ENCODE results near the gene RPS19BP1. TPM values are rescaled to one million over a fixed set of nuclear protein-coding genes. Genes with fewer than 3 reads are reported as not detected.

RPS19BP1 gene
- total RNA-seq, 2 donors from 2014 or later, result 65.5 to 70.3 TPM

DNA sequence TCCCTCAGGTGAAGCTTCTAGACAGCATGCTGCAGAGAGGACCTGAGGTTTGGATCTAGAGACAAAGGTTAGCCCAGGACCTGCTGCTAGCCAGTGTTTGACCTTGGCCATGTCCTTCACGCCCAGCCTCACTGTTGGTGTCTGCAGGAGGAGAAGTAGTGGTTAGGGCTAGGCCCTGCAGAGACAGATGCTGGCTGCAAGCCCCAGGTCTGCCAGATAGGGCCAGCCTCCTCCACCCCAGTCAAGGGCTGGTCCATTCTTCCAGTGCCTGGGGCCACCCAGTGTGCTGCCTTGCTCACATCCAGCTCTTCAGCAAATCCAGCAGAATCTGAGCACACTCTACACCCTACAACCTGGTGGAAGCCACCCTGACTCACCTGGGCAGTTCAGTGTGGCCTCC, 52.0 kb downstream of the RPS19BP1 start:
- no peaks in the 10 kb centered on the region for H3K36me3 ChIP-seq (ENCODE audit: control insufficient read depth, insufficient read depth, low read length)
- H3K4me1 ChIP-seq (ENCODE audit: control insufficient read depth, insufficient read depth, low read length), result no peaks in the 10 kb centered on the region
- DNase-seq, result no peak
- H3K9me3 ChIP-seq (ENCODE audit: control insufficient read depth, low read length), result no peaks in the 10 kb centered on the region
- no peak overlapping the region for H3K9ac ChIP-seq (ENCODE audit: extremely low read depth, low read length, poor library complexity, severe bottlenecking)
- Mint-ChIP-seq H3K36me3 (ENCODE audit: low read depth) (no peaks in the 10 kb centered on the region), H3K4me3 (no peak overlapping the region), H3K9me3 (no peaks in the 10 kb centered on the region), H3K4me1 (no peaks in the 10 kb centered on the region), H3K27me3 (ENCODE audit: insufficient read depth) (peaks cover 4% of the 10 kb centered on the region), H3K27ac (no peak overlapping the region)
- no peak overlapping the region for H3K27ac ChIP-seq (ENCODE audit: low read depth, low read length)
- H3K4me3 ChIP-seq (ENCODE audit: low read length), result no peak overlapping the region
- no peaks in the 10 kb centered on the region for H3K27me3 ChIP-seq (ENCODE audit: control insufficient read depth, insufficient read depth, low read length, poor library complexity, severe bottlenecking)
- TF ChIP-seq, protein P1, sequence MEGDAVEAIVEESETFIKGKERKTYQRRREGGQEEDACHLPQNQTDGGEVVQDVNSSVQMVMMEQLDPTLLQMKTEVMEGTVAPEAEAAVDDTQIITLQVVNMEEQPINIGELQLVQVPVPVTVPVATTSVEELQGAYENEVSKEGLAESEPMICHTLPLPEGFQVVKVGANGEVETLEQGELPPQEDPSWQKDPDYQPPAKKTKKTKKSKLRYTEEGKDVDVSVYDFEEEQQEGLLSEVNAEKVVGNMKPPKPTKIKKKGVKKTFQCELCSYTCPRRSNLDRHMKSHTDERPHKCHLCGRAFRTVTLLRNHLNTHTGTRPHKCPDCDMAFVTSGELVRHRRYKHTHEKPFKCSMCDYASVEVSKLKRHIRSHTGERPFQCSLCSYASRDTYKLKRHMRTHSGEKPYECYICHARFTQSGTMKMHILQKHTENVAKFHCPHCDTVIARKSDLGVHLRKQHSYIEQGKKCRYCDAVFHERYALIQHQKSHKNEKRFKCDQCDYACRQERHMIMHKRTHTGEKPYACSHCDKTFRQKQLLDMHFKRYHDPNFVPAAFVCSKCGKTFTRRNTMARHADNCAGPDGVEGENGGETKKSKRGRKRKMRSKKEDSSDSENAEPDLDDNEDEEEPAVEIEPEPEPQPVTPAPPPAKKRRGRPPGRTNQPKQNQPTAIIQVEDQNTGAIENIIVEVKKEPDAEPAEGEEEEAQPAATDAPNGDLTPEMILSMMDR (conservative IDR thresholded peaks at IDR 0.05), result no peak
- WGBS, 2 experiments (ENCODE audit: insufficient coverage in 1 of 2, insufficient read length in 1 of 2), result 82 to 100% methylated on average over 1 of the region's 1 CpG

DNA sequence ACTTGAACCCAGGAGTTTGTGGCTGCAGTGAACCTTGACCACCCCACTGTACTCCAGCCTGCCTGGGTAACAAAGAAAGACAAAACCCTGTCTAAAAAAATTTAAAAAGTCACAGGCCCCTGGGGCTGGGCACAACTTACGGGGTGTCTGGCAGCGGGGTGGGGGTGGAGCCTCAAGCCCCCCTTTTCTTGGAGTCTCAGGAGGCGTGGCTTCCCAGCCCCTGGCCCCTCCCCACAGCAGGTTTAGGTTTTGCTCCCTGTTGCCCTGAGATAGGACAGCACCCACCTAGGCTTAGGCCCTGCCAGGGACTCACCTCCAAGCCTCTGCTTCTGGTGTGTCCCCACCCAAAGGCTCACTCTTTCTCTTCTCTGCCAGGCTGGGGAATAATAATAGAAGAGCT, 53.3 kb downstream of the RPS19BP1 start:
- no peaks in the 10 kb centered on the region for H3K9me3 ChIP-seq (ENCODE audit: control insufficient read depth, low read length)
- no peaks in the 10 kb centered on the region for H3K36me3 ChIP-seq (ENCODE audit: control insufficient read depth, insufficient read depth, low read length)
- Mint-ChIP-seq H3K27me3 (ENCODE audit: insufficient read depth) (peaks cover 4% of the 10 kb centered on the region), H3K4me3 (no peak overlapping the region), H3K36me3 (ENCODE audit: low read depth) (no peaks in the 10 kb centered on the region), H3K27ac (no peak overlapping the region), H3K4me1 (peaks cover 4% of the 10 kb centered on the region), H3K9me3 (no peaks in the 10 kb centered on the region)
- H3K9ac ChIP-seq (ENCODE audit: extremely low read depth, low read length, poor library complexity, severe bottlenecking), result no peak overlapping the region
- no peak overlapping the region for H3K27ac ChIP-seq (ENCODE audit: low read depth, low read length)
- no peaks in the 10 kb centered on the region for H3K27me3 ChIP-seq (ENCODE audit: control insufficient read depth, insufficient read depth, low read length, poor library complexity, severe bottlenecking)
- 77 to 100% methylated on average over 2 to 3 of the region's 3 CpGs for WGBS, 2 experiments (ENCODE audit: insufficient coverage in 1 of 2, insufficient read length in 1 of 2)
- DNase-seq, result no peak
- H3K4me3 ChIP-seq (ENCODE audit: low read length), result no peak overlapping the region
- TF ChIP-seq, protein P1 (conservative IDR thresholded peaks at IDR 0.05), result no peak
- peaks cover 5% of the 10 kb centered on the region for H3K4me1 ChIP-seq (ENCODE audit: control insufficient read depth, insufficient read depth, low read length)

Other genes starting within 250 kb of the RPS19BP1 start
- 1,000 to 10,000 TPM; 2,218 to 2,701 TPM for gene RPL3, start 213.1 kb downstream of the RPS19BP1 start, total RNA-seq
- 10 to 100 TPM; 19.0 to 36.3 TPM for gene SYNGR1, start 182.8 kb downstream of the RPS19BP1 start, total RNA-seq
- 10 to 100 TPM; 27.1 to 35.2 TPM for gene TAB1, start 133.0 kb downstream of the RPS19BP1 start, total RNA-seq
- gene MGAT3, start 75.7 kb downstream of the RPS19BP1 start, total RNA-seq, result 10 to 100 TPM in 1 of 2 donors, 1 to 10 TPM in 1; 9.0 to 16.7 TPM
- 10 to 100 TPM; 36.0 to 43.3 TPM for gene MIEF1, start 30.5 kb downstream of the RPS19BP1 start, total RNA-seq
- 100 to 1,000 TPM; 335 to 341 TPM for gene ATF4, start 12.2 kb downstream of the RPS19BP1 start, total RNA-seq
- 1 to 10 TPM; 1.2 to 2.2 TPM for gene CACNA1I, start 38.0 kb upstream of the RPS19BP1 start, total RNA-seq